NCI-H2081 (cell line): ENCODE results near the gene GASK1B.

ENCODE experiments used
- DNase-seq, 2 experiments: peaks; one replicate each; lab custom pipeline; 2025; lab: John Stamatoyannopoulos, UW

Gene GASK1B

GRCh38 chr4:158186815-158187214, 14.0 kb upstream of the GASK1B start:
- DNase-seq, result no peak

- DNase-seq, result no peak
These were observed 9.9 kb upstream of the GASK1B start for GRCh38 chr4:158182736-158183135.

GRCh38 chr4:158181906-158182305, 9.1 kb upstream of the GASK1B start:
- DNase-seq, result no peak

GRCh38 chr4:158179465-158179864, 6.6 kb upstream of the GASK1B start:
- DNase-seq, result no peak

- DNase-seq, result no peak
These were observed 4.0 kb upstream of the GASK1B start for GRCh38 chr4:158176776-158177175.

- DNase-seq, result no peak
These were observed 3.3 kb upstream of the GASK1B start for GRCh38 chr4:158176108-158176507.

- no peak for DNase-seq
These were observed 1.9 kb downstream of the GASK1B start for GRCh38 chr4:158170691-158171561.

GRCh38 chr4:158169931-158170690, 2.7 kb downstream of the GASK1B start:
- peak in 1 of 2 experiments; percentile 35 for DNase-seq

GRCh38 chr4:158169506-158169905, 3.3 kb downstream of the GASK1B start:
- DNase-seq, result no peak

GRCh38 chr4:158168606-158169005, 4.2 kb downstream of the GASK1B start:
- DNase-seq, result no peak

- DNase-seq, result no peak
These were observed 6.1 kb downstream of the GASK1B start for GRCh38 chr4:158166701-158167100.

- DNase-seq, result no peak
These were observed 8.0 kb downstream of the GASK1B start for GRCh38 chr4:158164768-158165213.

- DNase-seq, result no peak
These were observed 8.7 kb downstream of the GASK1B start for GRCh38 chr4:158163941-158164767.

GRCh38 chr4:158162631-158163030, 10.2 kb downstream of the GASK1B start:
- DNase-seq, result no peak

GRCh38 chr4:158161551-158162354, 11.1 kb downstream of the GASK1B start:
- DNase-seq, result no peak

GRCh38 chr4:158159718-158160094, 13.1 kb downstream of the GASK1B start:
- DNase-seq, result no peak

- no peak for DNase-seq
These were observed 13.6 kb downstream of the GASK1B start for GRCh38 chr4:158159054-158159717.

- DNase-seq, result no peak
These were observed 15.4 kb downstream of the GASK1B start for GRCh38 chr4:158157412-158157811.

GRCh38 chr4:158155656-158156356, 17.0 kb downstream of the GASK1B start:
- DNase-seq, result no peak

GRCh38 chr4:158147151-158147550, 25.7 kb downstream of the GASK1B start:
- no peak for DNase-seq
